HepG2 (cell line): ENCODE measurements around the gene VAPB. TPM values are rescaled to one million over a fixed set of nuclear protein-coding genes. Genes with fewer than 3 reads are reported as not detected.

Source experiments
- AHR ChIP-seq: IDR thresholded peaks from 2 replicates; pipeline ENCODE4 v1.6.1; 2018; ENCODE audit warnings: missing genetic modification reagents, missing compliant biosample characterization
- CBX5 ChIP-seq: sonication (generic); formaldehyde crosslinking; IDR thresholded peaks from 2 replicates; pipeline ENCODE4 v1.4.0; 2020; ENCODE audit warnings: missing genetic modification reagents, borderline replicate concordance
- CEBPB ChIP-seq: IDR thresholded peaks from 2 replicates; pipeline ENCODE4 v1.6.1; 2011; ENCODE audit warnings: low read depth, low read length, improper control_type of control experiment, borderline replicate concordance
- CHCHD3 ChIP-seq: sonication (generic); formaldehyde crosslinking; IDR thresholded peaks from 2 replicates; pipeline ENCODE4 v1.8.0; 2022; ENCODE audit warnings: mild to moderate bottlenecking, missing genetic modification reagents, moderate library complexity
- HNRNPK ChIP-seq: fragments of 200-400 bp; formaldehyde crosslinking; IDR thresholded peaks from 2 replicates; pipeline ENCODE4 v1.6.1; 2018; ENCODE audit warnings: low read length, low read depth, moderate library complexity, mild to moderate bottlenecking; ENCODE audit not compliant: poor library complexity, severe bottlenecking
- KDM3A ChIP-seq: IDR thresholded peaks from 2 replicates; pipeline ENCODE4 v1.6.1; 2018; ENCODE audit warnings: low read depth, missing compliant biosample characterization
- MTF1 ChIP-seq: sonication (generic); formaldehyde crosslinking; IDR thresholded peaks from 2 replicates; pipeline ENCODE4 v1.5.0; 2020; ENCODE audit warnings: missing genetic modification reagents
- POLR2AphosphoS5 ChIP-seq: IDR thresholded peaks from 2 replicates; pipeline ENCODE4 v1.6.1; 2012; ENCODE audit warnings: low read depth, low read length
- SIX4 ChIP-seq: sonication (generic); formaldehyde crosslinking; IDR thresholded peaks from 2 replicates; pipeline ENCODE4 v1.4.0; 2020; ENCODE audit warnings: missing genetic modification reagents
- TARDBP ChIP-seq: sonication (generic); formaldehyde crosslinking; IDR thresholded peaks from 2 replicates; pipeline ENCODE4 v1.8.0; 2022; ENCODE audit warnings: mild to moderate bottlenecking, missing genetic modification reagents
- TOE1 ChIP-seq: sonication (generic); formaldehyde crosslinking; IDR thresholded peaks from 2 replicates; pipeline ENCODE4 v1.4.0; 2020; ENCODE audit warnings: mild to moderate bottlenecking, missing genetic modification reagents
- ZBTB20 ChIP-seq: sonication (generic); formaldehyde crosslinking; IDR thresholded peaks from 2 replicates; pipeline ENCODE4 v1.8.1; 2023; ENCODE audit warnings: missing genetic modification reagents, low read depth, mild to moderate bottlenecking, borderline replicate concordance
- ZFP90 ChIP-seq: sonication (generic); formaldehyde crosslinking; IDR thresholded peaks from 2 replicates; pipeline ENCODE4 v1.8.0; 2022; ENCODE audit warnings: missing genetic modification reagents, mild to moderate bottlenecking, inconsistent platforms, borderline replicate concordance
- ZNF180 ChIP-seq: sonication (generic); formaldehyde crosslinking; IDR thresholded peaks from 2 replicates; pipeline ENCODE4 v1.4.0; 2020; ENCODE audit warnings: low read depth, missing genetic modification reagents, borderline replicate concordance
- ZNF205 ChIP-seq: IDR thresholded peaks from 2 replicates; pipeline ENCODE4 v1.6.1; 2018; ENCODE audit warnings: missing biosample characterization, missing genetic modification reagents
- ZNF510 ChIP-seq: sonication (generic); formaldehyde crosslinking; IDR thresholded peaks from 2 replicates; pipeline ENCODE4 v1.4.0; 2020; ENCODE audit warnings: low read depth, mild to moderate bottlenecking, missing genetic modification reagents
- ZNF550 ChIP-seq: sonication (generic); formaldehyde crosslinking; IDR thresholded peaks from 2 replicates; pipeline ENCODE4 v1.4.0; 2020; ENCODE audit warnings: mild to moderate bottlenecking, missing genetic modification reagents, borderline replicate concordance
- ZNF891 ChIP-seq: sonication (generic); formaldehyde crosslinking; IDR thresholded peaks from 2 replicates; pipeline ENCODE4 v1.5.0; 2020; ENCODE audit warnings: mild to moderate bottlenecking, missing genetic modification reagents
- ZSCAN20 ChIP-seq: sonication (generic); formaldehyde crosslinking; IDR thresholded peaks from 2 replicates; pipeline ENCODE4 v1.4.0; 2020; ENCODE audit warnings: missing genetic modification reagents, mild to moderate bottlenecking, borderline replicate concordance
- ZSCAN21 ChIP-seq: sonication (generic); formaldehyde crosslinking; IDR thresholded peaks from 2 replicates; pipeline ENCODE4 v1.8.0; 2022; ENCODE audit warnings: mild to moderate bottlenecking, missing genetic modification reagents, moderate library complexity, borderline replicate concordance
- polyA plus RNA-seq, 8 experiments: library from polyadenylated mRNA; depleted of rRNA in 3 of 8; stranded (reverse) in 7 of 8; unstranded in 1 of 8; fragments of >200 nt; fragmentation: Illumina TruSeq in 4 of 8; extraction: Trizol in 4 of 8; gene quantifications; 2 replicates each; pipeline versions ENCODE4 v1.2.1 to v1.2.3, GENCODE V29; 2011 to 2016; ENCODE audit warnings: low read depth in 4 of 8, missing spikeins in 1 of 8, mixed read lengths in 1 of 8; ENCODE audit not compliant: insufficient read depth in 1 of 8
- total RNA-seq, 5 experiments: library from RNA; depleted of rRNA; stranded (reverse); fragments of >200 nt; fragmentation: Illumina TruSeq; extraction: Trizol; gene quantifications; 2 replicates each; pipeline ENCODE4 v1.2.3, GENCODE V29; 2016; ENCODE audit warnings: low read depth in 1 of 5
- TF ChIP-seq, protein P1 (sequence below): IDR thresholded peaks from 2 replicates; pipeline ENCODE4 v1.6.1; 2018; ENCODE audit warnings: missing genetic modification reagents
- TF ChIP-seq, protein P2 (sequence below): sonication (generic); formaldehyde crosslinking; IDR thresholded peaks from 2 replicates; pipeline ENCODE4 v1.8.0; 2022; ENCODE audit warnings: mild to moderate bottlenecking, missing genetic modification reagents, borderline replicate concordance
- TF ChIP-seq, protein P3 (sequence below): sonication (generic); formaldehyde crosslinking; IDR thresholded peaks from 2 replicates; pipeline ENCODE4 v1.4.0; 2020; ENCODE audit warnings: missing genetic modification reagents
- TF ChIP-seq, protein P4 (sequence below): sonication (generic); formaldehyde crosslinking; IDR thresholded peaks from 2 replicates; pipeline ENCODE4 v1.9.0; 2022; ENCODE audit warnings: missing genetic modification reagents, mild to moderate bottlenecking, borderline replicate concordance

The VAPB gene
- total and polyA plus RNA-seq, 2 of the 13 experiments (the other 11 are each of a cell fraction or from before 2014, with no cell fraction given) = 18.6 to 48.5 TPM

DNA sequence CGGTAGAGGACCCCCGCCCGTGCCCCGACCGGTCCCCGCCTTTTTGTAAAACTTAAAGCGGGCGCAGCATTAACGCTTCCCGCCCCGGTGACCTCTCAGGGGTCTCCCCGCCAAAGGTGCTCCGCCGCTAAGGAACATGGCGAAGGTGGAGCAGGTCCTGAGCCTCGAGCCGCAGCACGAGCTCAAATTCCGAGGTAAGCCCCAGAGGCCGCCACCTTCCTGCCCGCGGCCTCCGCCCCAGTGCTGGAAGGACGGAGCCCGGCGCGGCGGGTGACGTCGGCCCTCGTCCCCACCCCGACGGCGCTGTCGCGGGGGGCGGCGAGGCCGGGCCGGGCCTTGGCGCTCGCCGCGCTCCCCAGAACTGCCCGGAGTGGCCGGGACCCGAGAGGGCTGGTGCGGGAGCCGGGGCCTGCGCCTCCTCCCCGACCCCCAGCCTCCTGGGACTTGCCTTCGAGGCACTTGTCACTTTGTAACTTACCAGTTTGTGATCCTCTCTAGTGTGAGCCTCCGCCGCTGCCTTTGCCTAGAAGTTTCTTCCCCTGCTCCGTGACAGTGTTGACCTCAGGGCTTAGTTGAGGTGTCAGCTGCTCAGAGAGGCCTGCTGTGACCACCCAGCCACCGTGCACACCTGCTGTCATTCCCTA is 417 bp downstream of the VAPB start (continued):
- TF ChIP-seq, protein P1, sequence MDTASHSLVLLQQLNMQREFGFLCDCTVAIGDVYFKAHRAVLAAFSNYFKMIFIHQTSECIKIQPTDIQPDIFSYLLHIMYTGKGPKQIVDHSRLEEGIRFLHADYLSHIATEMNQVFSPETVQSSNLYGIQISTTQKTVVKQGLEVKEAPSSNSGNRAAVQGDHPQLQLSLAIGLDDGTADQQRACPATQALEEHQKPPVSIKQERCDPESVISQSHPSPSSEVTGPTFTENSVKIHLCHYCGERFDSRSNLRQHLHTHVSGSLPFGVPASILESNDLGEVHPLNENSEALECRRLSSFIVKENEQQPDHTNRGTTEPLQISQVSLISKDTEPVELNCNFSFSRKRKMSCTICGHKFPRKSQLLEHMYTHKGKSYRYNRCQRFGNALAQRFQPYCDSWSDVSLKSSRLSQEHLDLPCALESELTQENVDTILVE (CRISPR knock-in tag) = no peak; the same call in 1 of the 2 replicates
- TF ChIP-seq HNRNPK (no peak), TOE1 (CRISPR knock-in tag) (no peak), ZSCAN20 (CRISPR knock-in tag) (no peak; the same call in 1 of the 2 replicates), POLR2AphosphoS5 (no peak), ZFP90 (CRISPR knock-in tag) (0 out of 2 replicates have a peak, but pooled peaks have one; percentile 33), ZNF205 (0 out of 2 replicates have a peak, but pooled peaks have one; percentile 12), CEBPB (no peak), CBX5 (CRISPR knock-in tag) (no peak), SIX4 (CRISPR knock-in tag) (peak; percentile 9; the same call in 1 of the 2 replicates), TARDBP (CRISPR knock-in tag) (no peak), MTF1 (CRISPR knock-in tag) (0 out of 2 replicates have a peak, but pooled peaks have one; percentile 21), KDM3A (CRISPR knock-in tag) (0 out of 2 replicates have a peak, but pooled peaks have one; percentile 11), ZBTB20 (CRISPR knock-in tag) (no peak), AHR (CRISPR knock-in tag) (no peak), CHCHD3 (CRISPR knock-in tag) (no peak), ZNF180 (CRISPR knock-in tag) (no peak), ZNF891 (CRISPR knock-in tag) (no peak), ZNF550 (CRISPR knock-in tag) (no peak), ZSCAN21 (CRISPR knock-in tag) (peak; percentile 97), ZNF510 (no peak)
- TF ChIP-seq, protein P2, sequence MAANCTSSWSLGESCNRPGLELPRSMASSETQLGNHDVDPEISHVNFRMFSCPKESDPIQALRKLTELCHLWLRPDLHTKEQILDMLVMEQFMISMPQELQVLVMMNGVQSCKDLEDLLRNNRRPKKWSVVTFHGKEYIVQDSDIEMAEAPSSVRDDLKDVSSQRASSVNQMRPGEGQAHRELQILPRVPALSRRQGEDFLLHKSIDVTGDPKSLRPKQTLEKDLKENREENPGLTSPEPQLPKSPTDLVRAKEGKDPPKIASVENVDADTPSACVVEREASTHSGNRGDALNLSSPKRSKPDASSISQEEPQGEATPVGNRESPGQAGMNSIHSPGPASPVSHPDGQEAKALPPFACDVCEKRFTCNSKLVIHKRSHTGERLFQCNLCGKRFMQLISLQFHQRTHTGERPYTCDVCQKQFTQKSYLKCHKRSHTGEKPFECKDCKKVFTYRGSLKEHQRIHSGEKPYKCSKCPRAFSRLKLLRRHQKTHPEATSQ = no peak
- TF ChIP-seq, protein P3, sequence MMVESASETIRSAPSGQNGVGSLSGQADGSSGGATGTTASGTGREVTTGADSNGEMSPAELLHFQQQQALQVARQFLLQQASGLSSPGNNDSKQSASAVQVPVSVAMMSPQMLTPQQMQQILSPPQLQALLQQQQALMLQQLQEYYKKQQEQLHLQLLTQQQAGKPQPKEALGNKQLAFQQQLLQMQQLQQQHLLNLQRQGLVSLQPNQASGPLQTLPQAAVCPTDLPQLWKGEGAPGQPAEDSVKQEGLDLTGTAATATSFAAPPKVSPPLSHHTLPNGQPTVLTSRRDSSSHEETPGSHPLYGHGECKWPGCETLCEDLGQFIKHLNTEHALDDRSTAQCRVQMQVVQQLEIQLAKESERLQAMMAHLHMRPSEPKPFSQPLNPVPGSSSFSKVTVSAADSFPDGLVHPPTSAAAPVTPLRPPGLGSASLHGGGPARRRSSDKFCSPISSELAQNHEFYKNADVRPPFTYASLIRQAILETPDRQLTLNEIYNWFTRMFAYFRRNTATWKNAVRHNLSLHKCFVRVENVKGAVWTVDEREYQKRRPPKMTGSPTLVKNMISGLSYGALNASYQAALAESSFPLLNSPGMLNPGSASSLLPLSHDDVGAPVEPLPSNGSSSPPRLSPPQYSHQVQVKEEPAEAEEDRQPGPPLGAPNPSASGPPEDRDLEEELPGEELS (CRISPR knock-in tag) = 0 out of 2 replicates have a peak, but pooled peaks have one; percentile 2
- TF ChIP-seq, protein P4, sequence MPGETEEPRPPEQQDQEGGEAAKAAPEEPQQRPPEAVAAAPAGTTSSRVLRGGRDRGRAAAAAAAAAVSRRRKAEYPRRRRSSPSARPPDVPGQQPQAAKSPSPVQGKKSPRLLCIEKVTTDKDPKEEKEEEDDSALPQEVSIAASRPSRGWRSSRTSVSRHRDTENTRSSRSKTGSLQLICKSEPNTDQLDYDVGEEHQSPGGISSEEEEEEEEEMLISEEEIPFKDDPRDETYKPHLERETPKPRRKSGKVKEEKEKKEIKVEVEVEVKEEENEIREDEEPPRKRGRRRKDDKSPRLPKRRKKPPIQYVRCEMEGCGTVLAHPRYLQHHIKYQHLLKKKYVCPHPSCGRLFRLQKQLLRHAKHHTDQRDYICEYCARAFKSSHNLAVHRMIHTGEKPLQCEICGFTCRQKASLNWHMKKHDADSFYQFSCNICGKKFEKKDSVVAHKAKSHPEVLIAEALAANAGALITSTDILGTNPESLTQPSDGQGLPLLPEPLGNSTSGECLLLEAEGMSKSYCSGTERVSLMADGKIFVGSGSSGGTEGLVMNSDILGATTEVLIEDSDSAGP (CRISPR knock-in tag) = peak; percentile 70
